A673 (cell line): ENCODE measurements around the gene NINJ2.

ENCODE experiments used
- CTCF ChIP-seq: fragments of 300-800, 200-600 bp; sonication (generic); conservative IDR thresholded peaks from 2 replicates; pipeline ENCODE4 v1.5.1; 2017; ENCODE audit warnings: low read depth, mild to moderate bottlenecking, antibody characterized with exemption, low read length, moderate library complexity, mixed read lengths
- EZH2 ChIP-seq: fragments of 200-600 bp; sonication (generic); IDR thresholded peaks from 2 replicates; pipeline ENCODE4 v1.6.1; 2017; ENCODE audit warnings: borderline replicate concordance, low read depth, mild to moderate bottlenecking, mixed read lengths, antibody characterized with exemption, low read length; ENCODE audit not compliant: poor library complexity, severe bottlenecking

DNA sequence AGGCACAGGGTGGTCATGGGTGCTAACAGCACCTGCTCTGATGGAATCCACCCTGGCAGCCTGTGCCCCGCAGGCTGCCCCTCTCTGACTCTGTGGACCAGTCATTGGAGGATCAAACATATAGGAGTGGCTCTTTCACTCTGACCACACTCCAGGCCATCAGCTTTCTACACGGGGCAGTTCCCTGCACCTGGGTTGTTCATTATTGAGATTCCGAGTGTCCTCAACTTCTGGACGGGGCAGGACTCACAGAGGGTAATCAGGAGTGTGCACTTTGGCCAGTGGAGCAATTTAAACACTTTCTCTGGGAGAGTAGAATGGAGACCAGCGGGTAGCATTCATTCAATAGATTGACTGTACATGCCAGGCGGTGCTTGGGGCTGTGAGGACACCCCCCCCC, 94.8 kb downstream of the NINJ2 start:
- TF ChIP-seq CTCF (no peak), EZH2 (no peak)
